Gastroesophageal sphincter (tissue), 3 donors: ENCODE data around the gene NEURL1.

Source experiments
- CTCF ChIP-seq, 4 experiments: fragments of 200-600 bp in 2 of 4; fragments of 450-650 bp in 2 of 4; sonication (generic) in 1 of 4; IDR thresholded peaks; one replicate each; pipeline ENCODE4 v1.5.1; 2017 to 2019; ENCODE audit warnings: antibody characterized with exemption in 4 of 4, mild to moderate bottlenecking in 2 of 4, moderate library complexity in 2 of 4
- POLR2AphosphoS5 ChIP-seq: sonication (generic); formaldehyde crosslinking; IDR thresholded peaks from one replicate; pipeline ENCODE4 v1.6.1; 2017; ENCODE audit warnings: antibody characterized with exemption

DNA sequence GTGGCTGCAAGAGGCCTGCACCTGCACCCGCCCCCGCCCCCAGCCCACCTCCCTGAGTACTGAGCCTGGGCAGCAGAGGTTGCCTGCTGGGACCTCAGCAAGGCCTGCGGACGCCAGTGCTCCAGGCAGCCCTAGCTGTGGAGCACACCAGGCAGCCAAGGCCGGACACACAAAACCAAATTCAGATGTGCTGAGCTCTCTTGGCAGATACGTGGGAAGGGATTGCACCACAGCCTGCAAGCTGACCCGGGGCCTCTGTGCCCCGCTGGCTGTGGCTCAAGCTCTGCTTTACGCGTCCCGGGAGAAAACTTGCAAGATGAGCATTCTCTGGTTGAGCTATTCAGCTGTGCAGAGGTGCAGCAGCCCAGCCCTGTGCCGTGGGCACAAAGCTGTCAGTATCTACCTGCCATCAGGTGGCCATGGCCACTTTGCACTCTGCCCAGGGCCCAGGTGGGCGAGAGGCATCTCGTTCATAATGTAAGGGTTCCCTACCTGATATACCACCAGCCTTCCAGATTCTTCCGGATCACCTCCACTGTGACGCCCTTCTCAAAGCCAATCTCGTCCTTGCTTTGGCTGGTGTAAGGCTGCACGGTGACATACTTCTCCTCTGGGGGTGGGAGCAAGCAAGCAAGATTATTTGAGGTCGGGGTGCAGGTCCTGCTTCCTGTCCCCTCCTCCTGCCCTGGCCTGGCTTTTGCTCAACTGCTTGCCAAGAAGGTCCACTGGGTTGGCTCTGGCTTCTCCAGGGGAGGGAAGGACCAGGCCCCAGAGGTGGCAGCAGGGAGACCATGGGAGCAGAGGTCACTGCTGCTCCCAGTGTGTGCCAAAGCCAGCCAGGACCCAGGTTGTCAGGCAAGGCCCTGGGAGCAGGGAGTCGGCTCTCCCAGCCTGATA, 123.4 kb downstream of the NEURL1 start:
- TF ChIP-seq POLR2AphosphoS5 (peak; percentile 37), CTCF (IDR thresholded peaks at IDR 0.05) (no peak)
